Peyer's patch (tissue), 4 donors: ENCODE results near the gene SLC34A1.
"Not testable (repeated sequence)": the region's sequence is repeated elsewhere in the genome, so short reads cannot be mapped to it uniquely, and the experiment has no call there.

Experiments used
- POLR2A ChIP-seq, 2 donors: fragments of 450-650 bp; IDR thresholded peaks; one replicate each; pipeline ENCODE4 v1.5.1; 2017; ENCODE audit warnings: antibody characterized with exemption in 2 of 2, mild to moderate bottlenecking in 2 of 2, moderate library complexity in 2 of 2
- TF ChIP-seq, protein P1 (sequence below), 6 experiments: fragments of 450-650 bp in 4 of 6; fragments of 200-600 bp in 2 of 6; sonication (generic) in 1 of 6; IDR thresholded peaks; one replicate each; pipeline ENCODE4 v1.5.1; 2017 to 2019; ENCODE audit warnings: antibody characterized with exemption in 6 of 6, mild to moderate bottlenecking in 3 of 6, moderate library complexity in 1 of 6

DNA sequence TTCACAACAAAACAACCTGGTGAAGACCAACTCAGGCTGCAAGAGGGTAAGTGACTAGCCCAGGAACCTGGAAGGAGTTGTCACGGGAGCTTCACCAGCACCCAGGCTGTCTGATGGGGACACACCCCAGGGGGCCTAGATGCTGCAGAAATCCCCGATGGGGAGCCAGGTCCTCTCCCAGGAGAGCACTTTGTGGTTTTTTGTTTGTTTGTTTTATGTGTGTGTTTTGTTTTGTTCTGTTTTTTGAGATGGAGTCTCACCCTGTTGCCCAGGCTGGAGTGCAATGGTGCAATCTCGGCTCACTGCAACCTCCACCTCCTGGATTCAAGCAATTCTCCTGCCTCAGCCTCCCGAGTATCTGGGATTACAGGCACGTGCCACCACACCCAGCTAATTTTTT, 8.7 kb upstream of the SLC34A1 start:
- TF ChIP-seq, protein P1, sequence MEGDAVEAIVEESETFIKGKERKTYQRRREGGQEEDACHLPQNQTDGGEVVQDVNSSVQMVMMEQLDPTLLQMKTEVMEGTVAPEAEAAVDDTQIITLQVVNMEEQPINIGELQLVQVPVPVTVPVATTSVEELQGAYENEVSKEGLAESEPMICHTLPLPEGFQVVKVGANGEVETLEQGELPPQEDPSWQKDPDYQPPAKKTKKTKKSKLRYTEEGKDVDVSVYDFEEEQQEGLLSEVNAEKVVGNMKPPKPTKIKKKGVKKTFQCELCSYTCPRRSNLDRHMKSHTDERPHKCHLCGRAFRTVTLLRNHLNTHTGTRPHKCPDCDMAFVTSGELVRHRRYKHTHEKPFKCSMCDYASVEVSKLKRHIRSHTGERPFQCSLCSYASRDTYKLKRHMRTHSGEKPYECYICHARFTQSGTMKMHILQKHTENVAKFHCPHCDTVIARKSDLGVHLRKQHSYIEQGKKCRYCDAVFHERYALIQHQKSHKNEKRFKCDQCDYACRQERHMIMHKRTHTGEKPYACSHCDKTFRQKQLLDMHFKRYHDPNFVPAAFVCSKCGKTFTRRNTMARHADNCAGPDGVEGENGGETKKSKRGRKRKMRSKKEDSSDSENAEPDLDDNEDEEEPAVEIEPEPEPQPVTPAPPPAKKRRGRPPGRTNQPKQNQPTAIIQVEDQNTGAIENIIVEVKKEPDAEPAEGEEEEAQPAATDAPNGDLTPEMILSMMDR (IDR thresholded peaks at IDR 0.05): not testable (repeated sequence)
- TF ChIP-seq POLR2A (IDR thresholded peaks at IDR 0.05): not testable (repeated sequence)
